ENCODE data around the gene ANAPC2. TPM values are rescaled to one million over a fixed set of nuclear protein-coding genes. Genes with fewer than 3 reads are reported as not detected.

ANAPC2 gene
- total RNA-seq, 1 donor from 2014 or later = 18.9 TPM

DNA sequence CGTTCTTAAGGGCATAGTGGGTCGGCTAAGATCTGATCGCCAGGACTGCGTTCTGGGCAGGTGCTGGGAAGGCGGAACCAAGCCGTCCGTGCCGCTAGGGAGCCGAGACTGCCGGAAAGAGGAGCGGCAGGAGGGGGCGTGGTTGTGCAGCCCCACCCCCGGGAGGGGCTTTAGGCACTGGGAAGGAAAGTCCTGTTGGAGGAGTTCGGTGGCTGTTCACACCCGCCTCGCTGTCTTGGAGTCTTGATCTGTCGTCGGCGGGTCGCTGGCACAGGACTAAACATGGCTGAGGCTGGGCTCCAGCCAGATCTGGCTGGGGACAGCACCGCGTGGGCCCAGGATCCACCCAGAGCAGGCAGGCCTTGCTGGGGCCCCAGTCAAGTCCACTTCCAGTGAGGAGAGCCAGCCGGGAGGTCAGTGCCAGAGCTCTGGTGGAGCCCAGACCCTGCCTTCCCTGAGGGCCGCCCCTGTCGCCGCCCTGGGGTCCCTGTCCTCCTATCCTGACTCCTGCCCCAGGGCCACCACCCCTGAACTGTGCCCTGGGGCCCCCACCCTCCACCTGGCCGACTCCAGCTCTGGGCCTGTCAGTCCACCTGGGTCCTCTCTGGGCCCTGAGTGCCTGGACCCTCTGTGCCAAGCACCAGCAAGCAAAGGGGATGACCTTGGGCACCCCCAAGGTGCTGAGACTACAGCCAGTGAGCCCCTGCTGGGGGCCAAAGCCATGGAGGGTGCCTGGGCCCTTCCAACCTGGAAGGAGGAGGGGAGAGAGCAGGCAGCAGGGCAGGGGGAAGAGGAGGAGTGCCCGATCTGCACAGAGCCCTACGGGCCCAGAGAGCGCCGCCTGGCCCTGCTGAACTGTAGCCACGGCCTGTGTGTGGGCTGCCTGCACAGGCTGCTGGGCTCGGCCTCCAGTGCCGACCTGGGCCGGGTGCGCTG is 29.2 kb upstream of the ANAPC2 start:
- Mint-ChIP-seq H3K4me1 (no peaks in the 10 kb centered on the region), H3K36me3 (peaks cover 3% of the 10 kb centered on the region), H3K4me3 (peak overlapping the region; percentile 60), H3K9me3 (no peaks in the 10 kb centered on the region), H3K27me3 (ENCODE audit: insufficient read depth, low read depth) (peaks cover 2% of the 10 kb centered on the region), H3K27ac (no peak overlapping the region)
- Histone ChIP-seq H3K4me3 (no peak overlapping the region), H3K4me2 (no peak overlapping the region), H3K27ac (no peak overlapping the region), H3K36me3 (no peaks in the 10 kb centered on the region), H3K9ac (no peak overlapping the region), H3K79me2 (ENCODE audit: low read depth) (no peaks in the 10 kb centered on the region), H3K4me1 (peaks cover 7% of the 10 kb centered on the region), H2AFZ (replicated peaks) (no peak overlapping the region), H4K20me1 (ENCODE audit: low read depth) (peaks cover 7% of the 10 kb centered on the region), H3K27me3 (peaks cover 18% of the 10 kb centered on the region), H3K9me3 (ENCODE audit: low read depth) (no peaks in the 10 kb centered on the region), H3F3A (ENCODE audit: low read depth) (peaks cover 4% of the 10 kb centered on the region)
- TF ChIP-seq EZH2phosphoT487 (IDR thresholded peaks at IDR 0.05) (no peak), EZH2 (IDR thresholded peaks at IDR 0.05) (no peak)
- TF ChIP-seq, protein P1, sequence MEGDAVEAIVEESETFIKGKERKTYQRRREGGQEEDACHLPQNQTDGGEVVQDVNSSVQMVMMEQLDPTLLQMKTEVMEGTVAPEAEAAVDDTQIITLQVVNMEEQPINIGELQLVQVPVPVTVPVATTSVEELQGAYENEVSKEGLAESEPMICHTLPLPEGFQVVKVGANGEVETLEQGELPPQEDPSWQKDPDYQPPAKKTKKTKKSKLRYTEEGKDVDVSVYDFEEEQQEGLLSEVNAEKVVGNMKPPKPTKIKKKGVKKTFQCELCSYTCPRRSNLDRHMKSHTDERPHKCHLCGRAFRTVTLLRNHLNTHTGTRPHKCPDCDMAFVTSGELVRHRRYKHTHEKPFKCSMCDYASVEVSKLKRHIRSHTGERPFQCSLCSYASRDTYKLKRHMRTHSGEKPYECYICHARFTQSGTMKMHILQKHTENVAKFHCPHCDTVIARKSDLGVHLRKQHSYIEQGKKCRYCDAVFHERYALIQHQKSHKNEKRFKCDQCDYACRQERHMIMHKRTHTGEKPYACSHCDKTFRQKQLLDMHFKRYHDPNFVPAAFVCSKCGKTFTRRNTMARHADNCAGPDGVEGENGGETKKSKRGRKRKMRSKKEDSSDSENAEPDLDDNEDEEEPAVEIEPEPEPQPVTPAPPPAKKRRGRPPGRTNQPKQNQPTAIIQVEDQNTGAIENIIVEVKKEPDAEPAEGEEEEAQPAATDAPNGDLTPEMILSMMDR (IDR thresholded peaks at IDR 0.05) = no peak
- DNase-seq (ENCODE audit: low spot score) = peak; percentile 60

DNA sequence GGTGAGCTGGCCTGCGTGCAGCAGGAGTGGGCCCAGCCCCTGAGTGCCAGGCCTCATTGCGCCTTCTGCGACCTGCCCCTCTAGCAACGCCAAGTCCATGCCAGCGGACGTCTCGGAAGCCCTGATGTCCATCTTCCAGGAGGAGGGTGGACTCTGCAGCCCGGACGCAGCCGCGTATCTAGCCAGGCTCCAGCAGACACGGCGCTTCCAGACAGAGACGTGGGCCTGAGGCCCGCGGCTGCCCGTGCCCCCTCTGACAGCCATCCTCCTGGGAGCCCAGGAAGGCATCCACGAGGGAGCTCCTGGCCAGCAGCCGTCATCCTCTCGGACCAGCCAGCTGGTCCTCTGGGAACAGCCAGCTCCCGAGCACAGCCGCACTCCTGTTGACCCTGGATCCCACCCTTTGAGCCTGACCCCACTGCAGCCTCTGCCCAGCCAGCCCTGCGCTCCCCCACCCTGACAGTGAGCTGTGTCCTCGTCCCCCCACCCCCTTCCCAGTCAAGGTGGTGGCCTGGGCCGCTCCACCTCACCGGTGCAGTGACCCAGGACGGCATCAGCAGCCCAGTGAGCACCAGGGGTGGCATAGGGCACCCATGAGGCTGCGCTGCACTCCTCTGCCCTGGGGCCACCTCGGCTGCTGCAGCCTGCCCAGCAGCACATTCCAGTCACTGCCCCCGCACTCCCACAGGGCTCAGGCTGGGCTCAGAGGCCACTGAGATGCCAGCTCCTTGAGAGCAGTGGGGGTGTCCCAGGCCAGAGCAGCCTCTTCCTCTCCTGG is 28.0 kb upstream of the ANAPC2 start:
- Mint-ChIP-seq H3K36me3 (peaks cover 3% of the 10 kb centered on the region), H3K4me3 (no peak overlapping the region), H3K4me1 (no peaks in the 10 kb centered on the region), H3K9me3 (no peaks in the 10 kb centered on the region), H3K27me3 (ENCODE audit: insufficient read depth, low read depth) (peaks cover 2% of the 10 kb centered on the region), H3K27ac (no peak overlapping the region)
- Histone ChIP-seq H3K79me2 (ENCODE audit: low read depth) (no peaks in the 10 kb centered on the region), H3K4me3 (no peak overlapping the region), H2AFZ (replicated peaks) (no peak overlapping the region), H3K4me2 (no peak overlapping the region), H3K36me3 (no peaks in the 10 kb centered on the region), H3F3A (ENCODE audit: low read depth) (no peaks in the 10 kb centered on the region), H3K27ac (no peak overlapping the region), H3K4me1 (peaks cover 1% of the 10 kb centered on the region), H3K27me3 (peaks cover 9% of the 10 kb centered on the region), H3K9ac (no peak overlapping the region), H4K20me1 (ENCODE audit: low read depth) (peaks cover 7% of the 10 kb centered on the region), H3K9me3 (ENCODE audit: low read depth) (no peaks in the 10 kb centered on the region)
- no peak for TF ChIP-seq EZH2phosphoT487 (IDR thresholded peaks at IDR 0.05)
- TF ChIP-seq, protein P1 (IDR thresholded peaks at IDR 0.05) = no peak
- TF ChIP-seq EZH2 (IDR thresholded peaks at IDR 0.05) = no peak
- no peak for DNase-seq (ENCODE audit: low spot score)

DNA sequence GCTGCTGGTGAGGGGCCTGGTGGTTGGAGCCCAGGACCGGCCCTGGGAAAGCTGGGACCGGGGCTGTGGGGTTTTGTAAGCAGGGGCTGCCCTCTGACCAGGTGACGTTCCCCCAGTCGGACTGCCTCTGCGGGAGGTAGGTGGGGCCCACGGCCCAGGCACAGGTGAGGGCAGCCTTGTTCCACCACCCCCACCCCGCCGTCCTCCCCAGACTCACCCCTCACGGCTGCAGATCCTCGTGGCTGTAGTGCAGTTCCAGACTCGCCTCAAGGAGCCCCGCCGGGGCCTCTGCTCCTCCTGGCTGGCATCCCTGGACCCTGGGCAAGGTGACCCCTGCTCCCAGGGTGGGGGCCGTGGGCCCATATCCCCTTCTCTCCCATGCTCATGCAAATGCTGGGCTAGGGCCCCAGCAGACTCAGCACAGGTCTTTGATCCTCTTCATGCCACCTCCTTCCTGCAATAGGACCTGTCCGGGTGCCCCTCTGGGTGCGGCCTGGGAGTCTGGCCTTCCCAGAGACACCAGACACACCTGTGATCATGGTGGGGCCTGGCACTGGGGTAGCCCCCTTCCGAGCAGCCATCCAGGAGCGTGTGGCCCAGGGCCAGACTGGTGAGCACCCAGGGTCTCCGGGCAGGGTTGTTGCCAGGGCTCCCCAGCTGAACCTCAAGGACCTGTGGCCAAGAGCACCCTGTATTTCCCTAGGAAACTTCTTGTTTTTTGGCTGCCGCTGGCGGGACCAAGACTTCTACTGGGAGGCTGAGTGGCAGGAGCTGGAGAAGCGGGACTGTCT is 27.0 kb upstream of the ANAPC2 start:
- no peaks in the 10 kb centered on the region for H3K36me3 ChIP-seq
- no peaks in the 10 kb centered on the region for H3K9me3 ChIP-seq (ENCODE audit: low read depth)
- H3K9me3 Mint-ChIP-seq = no peaks in the 10 kb centered on the region
- H3K27ac ChIP-seq = no peak overlapping the region
- H3K9ac ChIP-seq = no peak overlapping the region
- H3K4me3 Mint-ChIP-seq = no peak overlapping the region
- DNase-seq (ENCODE audit: low spot score) = no peak
- H3K4me1 ChIP-seq = no peaks in the 10 kb centered on the region
- H3K27ac Mint-ChIP-seq = no peak overlapping the region
- no peaks in the 10 kb centered on the region for H3K4me1 Mint-ChIP-seq
- H4K20me1 ChIP-seq (ENCODE audit: low read depth) = peaks cover 7% of the 10 kb centered on the region
- no peaks in the 10 kb centered on the region for H3K79me2 ChIP-seq (ENCODE audit: low read depth)
- H3K36me3 Mint-ChIP-seq = peaks cover 5% of the 10 kb centered on the region
- H3K27me3 Mint-ChIP-seq (ENCODE audit: insufficient read depth, low read depth) = peaks cover 2% of the 10 kb centered on the region
- no peak overlapping the region for H2AFZ ChIP-seq (replicated peaks)
- TF ChIP-seq EZH2 (IDR thresholded peaks at IDR 0.05) = no peak
- TF ChIP-seq EZH2phosphoT487 (IDR thresholded peaks at IDR 0.05) = no peak
- TF ChIP-seq, protein P1 (IDR thresholded peaks at IDR 0.05) = no peak
- H3K27me3 ChIP-seq = no peaks in the 10 kb centered on the region
- no peaks in the 10 kb centered on the region for H3F3A ChIP-seq (ENCODE audit: low read depth)
- no peak overlapping the region for H3K4me3 ChIP-seq
- no peak overlapping the region for H3K4me2 ChIP-seq
